ENCODE data around the gene C18orf63. TPM values are rescaled to one million over a fixed set of nuclear protein-coding genes. Genes with fewer than 3 reads are reported as not detected.

The C18orf63 gene
- total RNA-seq, 1 donor from 2014 or later: 0.65 TPM

DNA sequence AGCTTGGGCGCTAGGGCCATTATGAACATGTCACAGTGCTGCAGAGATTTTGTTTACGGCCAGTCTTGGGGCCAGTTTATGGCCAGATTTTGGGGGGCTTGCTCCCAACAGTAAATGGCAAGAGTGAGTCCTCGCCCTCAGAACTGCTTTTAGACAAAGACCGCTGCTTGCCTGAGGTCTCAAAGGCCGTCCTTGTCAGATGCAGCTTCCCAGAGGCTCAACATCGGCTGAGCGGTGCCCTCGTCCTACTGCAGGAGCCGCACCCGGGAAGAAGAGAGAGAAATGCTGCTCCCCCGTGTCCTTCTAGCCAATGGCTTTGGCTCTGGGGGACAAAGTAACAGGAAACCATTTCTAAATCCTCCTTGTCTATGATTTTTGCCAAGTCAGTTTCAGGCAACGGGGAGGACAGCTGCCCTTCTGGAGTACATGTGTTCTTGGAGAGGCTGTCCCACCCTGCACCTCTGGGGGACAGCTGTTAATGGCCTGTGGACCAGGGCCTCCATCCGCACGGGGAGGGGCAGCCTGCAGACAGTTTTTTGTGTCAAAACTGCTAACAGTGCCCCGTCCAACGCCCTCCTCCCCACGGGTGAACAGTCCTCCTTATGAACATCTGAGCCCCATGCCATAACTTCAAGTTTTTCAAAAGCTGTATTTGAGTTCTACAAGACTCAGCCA, 66.1 kb downstream of the C18orf63 start:
- TF ChIP-seq, protein P1, sequence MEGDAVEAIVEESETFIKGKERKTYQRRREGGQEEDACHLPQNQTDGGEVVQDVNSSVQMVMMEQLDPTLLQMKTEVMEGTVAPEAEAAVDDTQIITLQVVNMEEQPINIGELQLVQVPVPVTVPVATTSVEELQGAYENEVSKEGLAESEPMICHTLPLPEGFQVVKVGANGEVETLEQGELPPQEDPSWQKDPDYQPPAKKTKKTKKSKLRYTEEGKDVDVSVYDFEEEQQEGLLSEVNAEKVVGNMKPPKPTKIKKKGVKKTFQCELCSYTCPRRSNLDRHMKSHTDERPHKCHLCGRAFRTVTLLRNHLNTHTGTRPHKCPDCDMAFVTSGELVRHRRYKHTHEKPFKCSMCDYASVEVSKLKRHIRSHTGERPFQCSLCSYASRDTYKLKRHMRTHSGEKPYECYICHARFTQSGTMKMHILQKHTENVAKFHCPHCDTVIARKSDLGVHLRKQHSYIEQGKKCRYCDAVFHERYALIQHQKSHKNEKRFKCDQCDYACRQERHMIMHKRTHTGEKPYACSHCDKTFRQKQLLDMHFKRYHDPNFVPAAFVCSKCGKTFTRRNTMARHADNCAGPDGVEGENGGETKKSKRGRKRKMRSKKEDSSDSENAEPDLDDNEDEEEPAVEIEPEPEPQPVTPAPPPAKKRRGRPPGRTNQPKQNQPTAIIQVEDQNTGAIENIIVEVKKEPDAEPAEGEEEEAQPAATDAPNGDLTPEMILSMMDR (IDR thresholded peaks at IDR 0.05): no peak
- Histone ChIP-seq H3K27me3 (ENCODE audit: low read depth) (no peaks in the 10 kb centered on the region), H3K4me3 (no peak overlapping the region), H3K27ac (no peak overlapping the region), H3K36me3 (no peaks in the 10 kb centered on the region), H3K9me3 (no peaks in the 10 kb centered on the region), H3K4me1 (peaks cover 4% of the 10 kb centered on the region)
- ATAC-seq (no peak), DNase-seq (no peak)
- intact Hi-C loops (cut with DNase I): no loop called here

DNA sequence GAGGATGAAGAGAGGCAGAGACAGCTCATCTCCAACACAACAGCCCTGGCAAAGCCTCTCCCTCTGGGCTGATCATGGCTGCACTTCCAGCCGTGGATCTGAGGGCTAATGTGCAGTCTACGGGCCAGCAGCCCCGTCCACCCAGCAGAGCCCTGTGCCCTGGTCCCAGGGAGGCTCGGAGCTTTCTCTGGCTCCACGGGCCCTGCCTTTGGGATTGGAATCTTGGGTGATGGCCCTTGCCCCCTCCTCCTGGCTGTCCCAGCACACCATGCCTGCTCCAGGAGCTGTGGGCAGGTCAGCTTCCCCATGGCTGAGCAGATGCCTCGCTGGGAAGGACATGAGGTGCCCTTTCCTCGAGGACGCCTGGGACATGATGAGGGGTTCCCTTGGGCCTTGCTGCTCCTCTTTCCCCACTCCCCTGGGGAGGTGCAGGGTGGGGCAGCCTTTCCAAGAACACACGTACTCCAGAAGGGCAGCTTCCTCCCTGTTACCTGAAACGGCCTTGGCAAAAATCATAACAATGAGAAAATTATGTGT, 66.9 kb downstream of the C18orf63 start:
- no peaks in the 10 kb centered on the region for H3K27me3 ChIP-seq (ENCODE audit: low read depth)
- H3K9me3 ChIP-seq: no peaks in the 10 kb centered on the region
- TF ChIP-seq, protein P1 (IDR thresholded peaks at IDR 0.05): no peak
- no peak overlapping the region for H3K27ac ChIP-seq
- intact Hi-C loops (cut with DNase I): no loop called here
- DNase-seq: no peak
- H3K4me3 ChIP-seq: no peak overlapping the region
- no peaks in the 10 kb centered on the region for H3K36me3 ChIP-seq
- peak in 1 of 2 donors; percentile 8 for ATAC-seq
- peaks cover 4% of the 10 kb centered on the region for H3K4me1 ChIP-seq

DNA sequence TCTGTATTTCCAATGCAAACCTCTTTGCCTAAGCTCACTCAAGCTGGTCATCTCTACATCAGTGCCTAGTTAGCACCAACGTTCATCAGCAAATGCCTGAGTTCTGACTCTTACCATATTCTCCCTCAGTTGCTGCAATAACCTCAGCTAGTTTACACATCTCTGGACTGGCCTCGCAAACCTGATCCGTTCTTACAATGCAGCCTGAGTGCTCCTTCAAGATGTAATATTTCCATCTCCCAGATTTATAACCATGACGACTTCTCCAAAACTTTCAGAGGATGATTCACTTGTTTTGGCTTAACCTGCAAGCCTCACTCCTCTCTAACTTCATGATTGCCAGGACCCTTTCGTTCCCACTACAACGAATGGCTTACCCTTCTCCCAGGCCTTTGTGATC, 71.7 kb downstream of the C18orf63 start:
- DNase-seq: no peak

DNA sequence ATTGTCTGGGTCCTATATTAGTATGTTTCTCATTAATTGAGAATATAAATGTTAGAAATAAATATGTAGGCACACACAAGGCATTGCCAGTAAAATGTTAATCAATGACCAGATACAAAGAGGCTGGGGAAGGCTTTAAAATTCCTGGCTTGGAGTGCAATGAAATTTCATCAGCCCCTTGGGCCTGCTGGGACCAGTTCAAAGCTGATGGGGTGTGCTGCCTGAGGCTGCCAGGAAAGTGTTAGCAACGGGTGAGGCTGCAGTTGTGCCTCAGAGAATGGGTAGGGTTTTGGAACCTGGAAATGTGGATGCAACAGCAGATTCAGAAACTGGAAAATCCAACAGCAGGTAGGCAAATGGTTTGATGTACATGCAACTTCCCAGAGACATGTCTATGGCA, 72.6 kb downstream of the C18orf63 start:
- no peaks in the 10 kb centered on the region for H3K9me3 ChIP-seq
- no peaks in the 10 kb centered on the region for H3K27me3 ChIP-seq (ENCODE audit: low read depth)
- DNase-seq (no peak), ATAC-seq (no peak)
- H3K27ac ChIP-seq: no peak overlapping the region
- no peaks in the 10 kb centered on the region for H3K4me1 ChIP-seq
- H3K36me3 ChIP-seq: no peaks in the 10 kb centered on the region
- intact Hi-C loops (cut with DNase I): no loop called here
- no peak overlapping the region for H3K4me3 ChIP-seq
- TF ChIP-seq, protein P1 (IDR thresholded peaks at IDR 0.05): no peak

More for the DNA sequence above, 71.7 kb downstream of the C18orf63 start:
- intact Hi-C loops (cut with DNase I): no loop called here
- TF ChIP-seq, protein P1 (IDR thresholded peaks at IDR 0.05): no peak
- Histone ChIP-seq H3K4me3 (no peak overlapping the region), H3K27me3 (ENCODE audit: low read depth) (no peaks in the 10 kb centered on the region), H3K27ac (no peak overlapping the region), H3K9me3 (no peaks in the 10 kb centered on the region), H3K4me1 (no peaks in the 10 kb centered on the region), H3K36me3 (no peaks in the 10 kb centered on the region)
- ATAC-seq: no peak

DNA sequence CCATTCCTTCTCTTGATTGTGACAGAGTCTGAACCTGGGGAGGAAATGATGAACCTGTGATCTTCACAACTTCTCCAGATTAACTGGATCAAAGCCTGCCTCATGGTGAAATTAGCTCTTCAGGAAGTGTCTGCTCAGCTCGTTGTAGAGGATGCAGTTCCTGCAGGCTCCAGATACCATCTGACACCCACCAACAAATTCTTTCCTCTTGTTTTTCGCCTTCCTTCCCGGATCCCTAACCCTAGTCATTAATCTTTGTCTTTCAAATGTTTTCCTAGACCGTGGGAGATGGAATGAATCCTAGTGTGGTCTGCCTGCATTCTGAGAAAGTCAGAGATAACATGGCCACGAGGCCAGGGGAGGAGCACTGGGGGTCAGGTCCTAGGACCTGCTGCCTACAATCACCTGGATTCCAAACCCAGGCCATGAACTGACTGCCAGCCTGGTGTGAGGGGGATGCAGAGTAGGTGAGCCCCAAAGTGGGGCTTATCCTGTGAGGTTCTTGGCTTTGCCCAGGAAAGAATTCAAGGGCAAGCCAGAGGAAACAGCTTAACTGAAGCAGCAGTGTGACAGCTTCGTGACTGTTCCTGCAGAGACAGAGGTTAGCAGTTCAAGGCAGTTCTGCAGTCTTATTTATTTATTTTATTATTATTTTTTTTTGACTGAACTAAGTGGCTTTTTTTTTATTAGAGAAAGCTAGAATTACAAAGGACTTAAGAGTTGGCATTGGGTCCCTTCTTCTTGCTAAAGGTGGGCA, 73.7 kb downstream of the C18orf63 start:
- no peaks in the 10 kb centered on the region for H3K27me3 ChIP-seq (ENCODE audit: low read depth)
- TF ChIP-seq, protein P1 (IDR thresholded peaks at IDR 0.05): no peak
- H3K9me3 ChIP-seq: no peaks in the 10 kb centered on the region
- H3K36me3 ChIP-seq: no peaks in the 10 kb centered on the region
- no peak for DNase-seq
- no peak overlapping the region for H3K4me3 ChIP-seq
- intact Hi-C loops (cut with DNase I): no loop called here
- no peaks in the 10 kb centered on the region for H3K4me1 ChIP-seq
- no peak overlapping the region for H3K27ac ChIP-seq
- ATAC-seq: no peak
